G401.6 (cell line): ENCODE results near the gene CIITA.
"Not testable (repeated sequence)": the region's sequence is repeated elsewhere in the genome, so short reads cannot be mapped to it uniquely, and the experiment has no call there.

Experiments
- FAIRE-seq: peaks from 2 replicates; lab custom pipeline; 2012; peaks lifted over from hg19 to GRCh38; lab: Jason Lieb, UNC

The CIITA gene

DNA sequence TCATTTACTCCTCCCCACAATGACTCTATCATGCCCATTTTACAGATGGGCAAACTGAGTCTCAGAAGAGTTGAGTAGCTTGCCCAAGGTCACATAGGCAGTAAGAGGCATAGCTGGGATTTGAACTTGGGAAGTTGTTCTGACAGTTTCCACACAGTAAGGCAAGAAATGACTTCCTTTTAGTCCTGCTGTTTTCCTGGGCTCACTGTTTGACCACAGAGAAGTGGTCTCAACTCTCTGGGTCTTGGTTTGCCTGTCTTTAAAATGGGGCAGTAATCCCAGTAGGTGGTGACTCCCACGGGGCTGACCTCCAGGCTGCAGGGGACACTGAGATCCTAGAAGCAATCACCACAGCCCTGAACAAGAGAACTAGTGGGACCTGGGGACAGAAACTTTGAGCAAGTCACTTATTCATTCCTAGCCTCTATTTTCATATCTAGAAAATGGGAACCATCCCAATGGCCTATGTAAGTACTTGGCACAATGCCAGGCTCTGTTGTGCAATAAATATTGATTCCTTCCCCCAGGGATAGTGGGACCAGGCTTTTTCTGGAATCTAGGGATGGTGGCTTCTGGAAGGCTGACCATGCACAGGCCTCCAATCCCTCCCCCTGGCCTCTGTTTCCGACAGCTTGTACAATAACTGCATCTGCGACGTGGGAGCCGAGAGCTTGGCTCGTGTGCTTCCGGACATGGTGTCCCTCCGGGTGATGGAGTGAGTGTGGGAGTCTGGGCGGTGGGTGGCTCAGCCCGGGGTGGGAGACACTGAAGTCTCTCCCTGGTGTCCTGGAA, 44.7 kb downstream of the CIITA start:
- FAIRE-seq = no peak

- FAIRE-seq = no peak
Measured at GRCh38 chr16:10922328-10923145, 45.5 kb downstream of the CIITA start.

DNA sequence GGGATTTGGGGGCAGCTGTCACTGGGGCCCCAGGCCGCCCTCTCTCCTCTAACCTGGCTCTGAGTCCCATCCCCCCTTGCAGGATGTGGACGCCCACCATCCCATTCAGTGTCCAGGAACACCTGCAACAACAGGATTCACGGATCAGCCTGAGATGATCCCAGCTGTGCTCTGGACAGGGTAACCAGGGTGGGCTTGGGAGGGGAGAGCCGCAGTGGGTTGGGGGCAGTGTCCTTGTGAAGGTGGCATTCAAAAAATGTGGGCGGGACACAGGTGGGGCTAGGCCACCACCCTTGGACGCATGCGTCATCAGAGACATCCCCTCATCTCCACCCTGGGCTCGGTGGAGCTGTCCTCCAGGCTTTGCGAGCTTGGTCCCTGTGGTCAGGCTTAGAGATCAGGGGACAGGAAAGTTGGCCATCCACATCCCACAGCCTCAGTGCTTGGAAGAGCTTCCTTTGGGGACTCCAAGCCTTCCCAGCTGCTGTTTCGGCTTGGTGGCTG, 46.2 kb downstream of the CIITA start:
- no peak for FAIRE-seq

- no peak for FAIRE-seq
Measured at GRCh38 chr16:10923650-10924214, 46.7 kb downstream of the CIITA start.

DNA sequence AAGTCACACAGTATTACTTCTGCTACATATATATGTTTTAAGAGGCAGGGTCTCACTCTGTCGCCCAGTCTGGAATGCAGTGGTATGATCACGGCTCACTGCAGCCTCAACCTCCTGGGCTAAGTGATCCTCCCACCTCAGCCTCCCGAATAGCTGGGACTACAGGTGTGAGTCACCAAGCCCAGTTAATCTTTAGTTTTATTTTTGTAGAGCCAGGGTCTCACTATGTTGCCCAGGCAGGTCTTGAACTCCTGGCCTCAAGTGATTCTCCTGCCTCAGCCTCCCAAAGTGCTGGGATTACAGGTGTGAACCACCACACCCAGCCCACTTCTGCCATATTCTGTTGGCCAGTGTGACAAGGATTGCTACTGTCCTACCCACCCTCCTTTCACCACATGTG, 48.3 kb downstream of the CIITA start:
- FAIRE-seq = not testable (repeated sequence)

- no peak for FAIRE-seq
Measured at GRCh38 chr16:10926094-10926493, 49.1 kb downstream of the CIITA start.

- no peak for FAIRE-seq
Measured at GRCh38 chr16:10926867-10927266, 49.9 kb downstream of the CIITA start.

DNA sequence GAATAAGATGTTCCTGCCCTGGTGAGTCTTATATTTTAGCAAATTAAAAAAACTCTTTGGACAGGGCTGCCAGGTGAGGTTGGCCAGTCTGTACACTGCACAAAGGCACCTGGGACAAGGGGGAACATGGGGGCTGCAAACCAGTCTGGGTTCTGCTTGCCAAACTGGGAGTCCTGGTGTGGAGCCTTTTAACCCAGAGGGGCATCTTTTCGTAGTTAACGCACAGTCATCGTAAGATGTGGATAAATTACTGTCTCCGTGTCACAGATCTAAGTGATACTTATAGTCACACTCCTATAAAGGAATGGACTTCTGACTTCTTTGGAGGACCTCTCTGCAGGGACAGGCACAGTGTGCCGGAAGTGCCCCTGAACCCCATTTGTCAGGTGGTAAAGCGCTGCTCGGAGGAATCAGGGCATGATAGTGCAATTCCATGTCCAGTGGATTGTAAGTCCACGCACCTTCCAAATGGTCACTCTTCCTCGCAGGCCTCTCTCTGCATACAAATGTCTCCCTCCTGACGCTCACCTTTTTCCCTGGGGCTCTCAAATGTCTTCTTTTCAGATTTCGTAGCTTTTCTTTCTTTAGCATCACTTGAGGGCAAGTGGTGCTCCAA, 50.6 kb downstream of the CIITA start:
- FAIRE-seq = no peak

GRCh38 chr16:10929097-10929496, 52.1 kb downstream of the CIITA start:
- not testable (repeated sequence) for FAIRE-seq

DNA sequence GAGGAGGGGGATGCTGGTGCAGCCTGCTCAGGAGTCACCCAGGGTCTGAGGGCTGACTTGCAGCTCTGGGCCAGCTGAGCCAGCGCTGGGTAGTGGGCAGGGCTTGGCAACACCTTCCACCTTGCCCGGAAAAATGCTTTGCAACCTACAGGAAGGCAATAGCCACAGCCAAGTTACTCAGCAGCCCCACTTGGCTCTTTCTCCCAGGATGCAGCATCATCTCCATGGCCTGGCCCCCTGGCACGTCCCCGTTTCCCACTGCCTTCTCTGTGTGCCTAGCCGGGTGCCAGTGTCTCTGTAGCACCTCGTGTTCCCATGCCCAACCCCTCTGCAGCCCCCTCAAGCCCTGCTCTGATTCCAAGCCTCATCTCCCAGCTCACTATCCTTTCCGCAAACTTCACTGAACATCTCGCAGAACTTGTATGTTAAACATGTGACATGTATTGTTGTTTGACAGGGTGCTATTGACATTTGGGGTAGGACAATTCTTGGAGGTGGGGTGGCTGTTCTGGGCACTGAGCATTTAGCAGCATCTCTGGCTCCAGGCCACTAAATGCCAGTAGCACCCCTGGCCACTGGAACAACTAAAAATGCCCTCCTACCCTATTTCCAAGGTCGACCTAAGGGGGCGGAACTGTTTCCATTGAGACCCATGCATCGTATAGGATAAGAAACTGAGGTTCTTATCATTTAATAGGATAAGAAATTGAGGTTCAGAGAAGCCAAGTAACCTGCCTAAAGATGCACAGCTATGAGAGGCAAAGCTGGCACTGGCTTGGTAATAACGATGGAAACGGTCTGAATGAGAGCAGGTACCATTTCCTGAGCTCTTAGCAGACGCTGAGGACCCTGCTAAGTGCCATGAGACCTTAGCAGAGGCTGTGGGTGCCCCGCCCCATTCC, 53.1 kb downstream of the CIITA start:
- no peak for FAIRE-seq

DNA sequence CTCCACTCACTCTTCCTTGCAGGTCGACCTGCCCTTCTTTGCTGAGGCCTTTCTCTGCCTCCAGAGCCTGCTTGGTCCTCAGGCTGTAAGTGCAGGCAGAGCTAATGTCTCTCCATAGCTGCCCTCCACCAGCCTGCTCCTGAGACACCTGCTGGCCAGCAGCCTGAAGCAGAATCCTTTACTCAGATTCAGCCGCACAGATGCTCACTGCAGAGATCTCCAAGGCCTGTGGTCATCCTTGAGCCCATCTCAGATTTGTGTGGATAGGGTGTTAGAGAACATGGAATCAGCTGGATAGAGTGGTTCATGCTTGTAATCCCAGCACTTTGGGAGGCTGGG, 53.7 kb downstream of the CIITA start:
- no peak for FAIRE-seq

DNA sequence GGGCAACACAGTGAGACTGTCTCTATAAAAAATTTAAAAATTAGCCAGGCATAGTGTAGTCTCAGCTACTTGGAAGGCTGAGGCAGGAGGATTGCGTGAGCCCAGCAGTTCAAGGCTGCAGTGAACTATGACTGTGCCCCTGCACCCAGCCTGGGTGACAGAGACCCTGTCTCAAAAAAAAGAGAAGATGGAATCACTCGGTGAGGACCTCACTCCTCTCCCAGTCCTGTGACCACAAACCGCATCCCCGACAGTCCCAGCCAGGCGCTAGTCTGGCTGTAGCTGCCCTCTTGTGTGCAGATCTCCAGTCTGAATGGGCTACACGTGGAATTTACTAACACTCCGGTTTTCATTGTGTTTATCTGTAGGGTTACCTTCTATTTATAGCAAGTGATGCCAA, 54.1 kb downstream of the CIITA start:
- no peak for FAIRE-seq

DNA sequence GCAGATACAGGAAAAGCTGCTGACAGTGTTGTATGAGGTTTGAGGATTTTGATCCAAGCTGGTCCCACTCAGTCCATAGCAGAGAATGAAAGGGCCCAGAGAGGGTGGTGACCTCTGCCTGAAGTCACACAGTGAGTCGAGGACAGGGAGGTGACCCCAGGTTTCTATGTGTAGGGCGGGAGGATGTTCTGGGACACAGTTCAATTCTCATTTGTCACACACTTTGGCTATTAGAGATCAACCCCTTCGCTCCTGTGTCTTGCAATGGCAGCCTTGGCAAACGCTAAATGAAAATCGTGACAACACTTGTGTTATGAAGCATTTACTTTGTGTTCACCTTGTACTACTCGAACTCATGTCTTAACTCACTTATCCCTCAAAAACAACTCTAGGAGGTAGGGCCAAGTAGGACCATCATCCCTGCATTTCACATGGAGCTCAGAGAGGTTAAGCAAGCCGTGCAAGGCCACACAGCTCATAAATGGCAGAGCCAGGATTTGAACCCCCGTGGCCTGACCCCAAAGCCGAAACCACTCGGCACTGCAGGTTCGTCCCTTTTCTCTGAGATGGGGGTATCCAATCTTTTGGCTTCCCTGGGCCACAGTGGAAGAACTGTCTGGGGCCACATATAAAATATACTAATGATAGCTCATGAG, 55.1 kb downstream of the CIITA start:
- no peak for FAIRE-seq

- FAIRE-seq = no peak
Measured at GRCh38 chr16:10932959-10933710, 56.1 kb downstream of the CIITA start.

- no peak for FAIRE-seq
Measured at GRCh38 chr16:10933865-10934264, 56.9 kb downstream of the CIITA start.

- no peak for FAIRE-seq
Measured at GRCh38 chr16:10934325-10935107, 57.5 kb downstream of the CIITA start.

GRCh38 chr16:10935226-10935915, 58.4 kb downstream of the CIITA start:
- FAIRE-seq = no peak

- FAIRE-seq = no peak
Measured at GRCh38 chr16:10936272-10936984, 59.4 kb downstream of the CIITA start.
